Measurements from ENCODE around the gene OPALIN.

GRCh38 chr10:96319754-96320474 lies 38.9 kb downstream of the OPALIN start:
- no peak for TF ChIP-seq REST (IDR thresholded peaks at IDR 0.05)
- no peak for TF ChIP-seq CTCF (IDR thresholded peaks at IDR 0.05; ENCODE audit: low read depth, low read length, missing input control)
- no peak for TF ChIP-seq MAX (IDR thresholded peaks at IDR 0.05)
- TF ChIP-seq TAF1 (conservative IDR thresholded peaks at IDR 0.05): no peak
